Activated naive CD8-positive, alpha-beta T cell treated with anti-CD3 and anti-CD28 coated beads, Interleukin-2, amount 10 ng/mL, durations not matched to agents 7 days and 5 days (primary cell): ENCODE results near the gene GAGE10. TPM values are rescaled to one million over a fixed set of nuclear protein-coding genes. Genes with fewer than 3 reads are reported as not detected.
A peak's percentile ranks its signal among the peaks of the same experiment; 100 is the strongest.

ENCODE experiments used
- ATAC-seq: fragments of 150-1000 bp; cut with Tn5 transposase; one replicate; pipeline ENCODE4 v1.10.0; 2021; ENCODE audit warnings: low read depth, moderate library complexity
- POLR2A ChIA-PET: fragments of 350-600 bp; sonication (Branson Sonifier 250); formaldehyde crosslinking; loops from one replicate; lab custom pipeline; 2021; ENCODE audit warnings: antibody characterized with exemption; lab: Charles Lee
- DNase-seq: peaks from one replicate; pipeline ENCODE4 v3.0.0; 2021
- H3K27ac Mint-ChIP-seq: one replicate; pipeline ENCODE4 v1.8.0; 2022; ENCODE audit warnings: mild to moderate bottlenecking, mixed read lengths
- H3K27me3 Mint-ChIP-seq: one replicate; pipeline ENCODE4 v1.8.0; 2022; ENCODE audit warnings: mild to moderate bottlenecking, moderate library complexity, mixed read lengths
- H3K36me3 Mint-ChIP-seq: one replicate; pipeline ENCODE4 v1.8.0; 2021; ENCODE audit warnings: mild to moderate bottlenecking, mixed read lengths
- H3K4me1 Mint-ChIP-seq: one replicate; pipeline ENCODE4 v1.8.0; 2021; ENCODE audit warnings: mixed read lengths
- H3K4me3 Mint-ChIP-seq: one replicate; pipeline ENCODE4 v1.8.0; 2022; ENCODE audit warnings: mild to moderate bottlenecking, moderate library complexity, mixed read lengths
- H3K9me3 Mint-ChIP-seq: one replicate; pipeline ENCODE4 v1.8.0; 2021; ENCODE audit warnings: mixed read lengths
- total RNA-seq, 2 experiments: library from RNA; stranded (reverse); gene quantifications; one replicate each; pipeline ENCODE4 v1.2.3, GENCODE V29; 2021

Gene GAGE10
- total RNA-seq, 2 experiments from 2014 or later: not detected

DNA sequence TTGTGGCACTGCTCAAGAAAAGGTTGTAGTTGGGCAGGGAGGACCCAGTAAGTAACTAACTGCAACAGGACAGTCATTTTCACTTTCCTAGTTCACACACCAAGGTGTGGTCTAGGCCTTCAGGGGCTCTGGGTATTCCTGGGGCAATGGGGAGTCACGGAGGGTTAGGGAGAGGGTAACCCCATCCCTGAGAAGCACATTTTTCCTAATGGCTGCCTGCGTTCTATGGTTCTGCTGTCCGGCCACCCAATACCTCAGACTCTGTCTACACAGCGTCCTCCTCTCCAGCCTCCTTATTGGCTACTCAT is 34.8 kb upstream of the GAGE10 start:
- POLR2A ChIA-PET: interaction anchor here (0.6 to 2.2 kb wide), 14 partner anchors 11 to 467 kb away, joined by 3 to 14 read pairs (median 4); partner anchors contain the start of genes CCDC22, HDAC6 and PLP2
- H3K4me1 Mint-ChIP-seq: peaks cover 33% of the 10 kb centered on the region
- DNase-seq (no peak), ATAC-seq (no peak)
- H3K4me3 Mint-ChIP-seq: peak overlapping the region; percentile 92
- H3K9me3 Mint-ChIP-seq: no peaks in the 10 kb centered on the region
- peak overlapping the region; percentile 96 for H3K27ac Mint-ChIP-seq
- no peaks in the 10 kb centered on the region for H3K27me3 Mint-ChIP-seq
- H3K36me3 Mint-ChIP-seq: peaks cover 5% of the 10 kb centered on the region

DNA sequence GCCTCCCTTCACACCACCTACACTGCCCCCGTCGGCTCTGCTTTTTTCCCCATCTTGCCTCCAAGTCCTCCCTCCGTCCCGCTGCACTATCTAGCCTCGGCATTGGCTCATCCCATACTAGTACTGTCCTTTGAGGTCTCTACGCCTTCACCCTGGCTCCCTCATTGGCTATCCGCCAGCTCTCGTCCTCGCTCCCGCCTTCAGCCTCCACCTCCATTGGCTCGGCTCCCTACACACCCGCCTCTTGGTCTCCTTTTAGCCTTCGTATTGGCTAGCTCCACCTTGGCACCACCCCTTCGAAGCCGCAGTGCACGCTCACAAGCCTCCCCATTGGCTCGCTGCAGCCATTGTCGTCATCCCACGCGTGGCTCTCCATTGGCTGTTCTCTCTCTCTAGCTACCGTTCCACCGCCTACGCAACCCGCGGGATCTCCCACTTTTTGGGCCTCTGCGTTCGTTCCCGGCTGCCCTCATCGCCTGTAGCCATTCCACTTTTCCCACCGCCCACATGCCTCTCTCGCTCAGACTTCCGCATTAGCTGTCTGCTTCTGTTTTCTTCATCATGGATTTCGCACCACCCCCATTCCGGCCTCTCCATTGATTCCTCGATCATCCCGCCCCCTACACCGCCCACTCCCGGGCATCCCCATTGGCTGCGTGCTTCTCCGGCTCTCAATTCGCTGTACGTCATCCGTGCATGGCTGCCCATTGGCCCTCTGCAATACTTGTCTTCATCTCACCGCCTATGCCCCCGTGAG is 34.3 kb upstream of the GAGE10 start:
- H3K4me3 Mint-ChIP-seq: peak overlapping the region; percentile 92
- no peaks in the 10 kb centered on the region for H3K27me3 Mint-ChIP-seq
- POLR2A ChIA-PET: interaction anchor here (0.6 to 2.2 kb wide), 14 partner anchors 11 to 468 kb away, joined by 3 to 14 read pairs (median 4); partner anchors contain the start of genes CCDC22, HDAC6 and PLP2
- H3K27ac Mint-ChIP-seq: peak overlapping the region; percentile 96
- DNase-seq (peak; percentile 84), ATAC-seq (peak; percentile 82)
- H3K9me3 Mint-ChIP-seq: no peaks in the 10 kb centered on the region
- peaks cover 33% of the 10 kb centered on the region for H3K4me1 Mint-ChIP-seq
- peaks cover 5% of the 10 kb centered on the region for H3K36me3 Mint-ChIP-seq

DNA sequence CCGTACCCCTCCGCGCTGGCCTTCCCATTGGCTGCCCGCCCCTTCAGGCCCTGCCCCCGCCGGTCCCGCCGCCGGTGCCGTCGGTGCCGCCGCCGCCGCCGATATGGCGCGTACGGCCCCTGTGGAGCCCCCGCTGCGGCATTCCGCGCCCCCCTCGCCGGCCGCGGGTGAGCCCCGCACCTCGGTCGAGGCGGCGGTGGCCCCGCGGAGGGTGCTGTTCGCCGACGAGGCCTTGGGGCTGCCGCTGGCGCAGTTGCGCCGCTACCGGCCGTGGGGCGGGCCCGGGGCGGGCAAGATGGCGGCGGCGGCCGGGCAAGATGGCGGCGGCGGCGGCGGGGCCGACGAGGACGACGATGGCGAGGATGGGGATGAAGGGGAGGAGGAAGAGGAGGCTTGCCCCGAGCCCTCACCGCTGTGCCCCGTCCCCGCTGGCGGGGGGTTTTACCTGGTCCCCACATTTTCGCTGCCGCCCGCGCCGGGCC is 33.6 kb upstream of the GAGE10 start, which contains the start of gene PPP1R3F:
Gene PPP1R3F, plus strand, starts transcription at position 27 of the 482 bp plus-strand sequence. Its CDS starts 77 bp downstream, at position 104.
- H3K9me3 Mint-ChIP-seq: no peaks in the 10 kb centered on the region
- H3K27me3 Mint-ChIP-seq: no peaks in the 10 kb centered on the region
- peak within 1 kb of the TSS; percentile 96 for H3K27ac Mint-ChIP-seq
- peaks cover 37% of the 10 kb centered on the region for H3K4me1 Mint-ChIP-seq
- no peak for DNase-seq
- POLR2A ChIA-PET: interaction anchor here (0.8 to 2.2 kb wide), 8 partner anchors 11 to 468 kb away, joined by 3 to 14 read pairs (median 6); partner anchors contain the start of genes CCDC22 and HDAC6
- H3K4me3 Mint-ChIP-seq: peak within 1 kb of the TSS; percentile 92
- peak; percentile 4 for ATAC-seq
- H3K36me3 Mint-ChIP-seq: peaks cover 7% of the 10 kb centered on the region

DNA sequence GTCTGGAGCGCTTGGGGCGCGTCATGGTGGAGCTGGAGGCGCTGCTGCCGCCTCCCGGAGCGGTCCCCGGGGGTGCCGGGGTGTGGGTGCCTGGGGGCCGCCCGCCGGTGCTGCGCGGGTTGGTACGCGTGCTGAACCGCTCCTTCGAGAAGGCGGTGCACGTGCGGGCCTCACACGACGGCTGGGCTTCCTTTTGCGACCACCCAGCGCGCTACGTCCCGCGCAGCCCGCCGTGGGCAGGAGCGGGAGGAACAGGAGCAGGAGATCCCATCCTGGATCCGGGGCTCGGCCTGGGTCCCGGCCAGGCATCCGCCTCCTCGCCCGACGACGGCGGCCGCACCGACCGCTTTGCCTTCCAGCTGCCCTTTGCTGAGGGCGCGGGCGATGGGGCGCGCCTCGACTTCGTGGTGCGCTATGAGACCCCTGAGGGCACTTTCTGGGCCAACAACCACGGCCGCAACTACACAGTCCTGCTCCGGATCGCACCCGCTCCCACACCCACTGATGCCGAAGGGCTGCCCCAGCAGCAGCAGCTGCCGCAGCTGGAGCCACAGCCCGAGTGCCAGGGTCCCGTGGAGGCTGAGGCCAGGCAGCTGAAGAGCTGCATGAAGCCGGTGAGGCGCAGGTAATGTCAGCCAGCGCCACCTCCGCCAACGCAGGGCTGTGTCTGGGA is 33.1 kb upstream of the GAGE10 start:
- ATAC-seq (no peak), DNase-seq (no peak)
- Mint-ChIP-seq H3K4me1 (peaks cover 41% of the 10 kb centered on the region), H3K4me3 (peak overlapping the region; percentile 84), H3K27ac (peak overlapping the region; percentile 85), H3K27me3 (no peaks in the 10 kb centered on the region), H3K36me3 (peaks cover 12% of the 10 kb centered on the region), H3K9me3 (no peaks in the 10 kb centered on the region)
- POLR2A ChIA-PET: interaction anchor here (0.8 to 2.2 kb wide), 3 partner anchors 35 to 469 kb away, joined by 3 to 5 read pairs (median 4); partner anchors contain the start of genes CCDC22 and HDAC6

DNA sequence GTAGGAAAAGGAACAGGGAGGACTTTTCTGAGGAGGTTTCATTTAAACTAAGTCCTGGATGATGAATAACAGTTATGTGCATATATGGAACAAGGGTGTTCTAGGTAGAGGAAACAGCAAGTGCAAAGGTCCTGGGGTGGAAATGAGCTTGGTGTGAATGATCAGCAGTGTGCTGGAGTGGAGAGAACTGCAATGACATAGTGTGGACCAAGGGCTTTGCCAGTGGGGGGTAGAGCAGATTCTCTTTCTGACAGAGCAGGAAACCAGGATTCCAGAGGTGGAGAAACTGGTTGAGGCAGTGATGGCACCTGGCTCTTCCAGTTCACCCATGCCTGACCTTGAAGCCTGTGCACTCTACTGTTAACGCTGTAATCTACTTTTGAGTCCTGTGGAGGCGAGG is 32.1 kb upstream of the GAGE10 start:
- no peaks in the 10 kb centered on the region for H3K27me3 Mint-ChIP-seq
- peak overlapping the region; percentile 84 for H3K4me3 Mint-ChIP-seq

DNA sequence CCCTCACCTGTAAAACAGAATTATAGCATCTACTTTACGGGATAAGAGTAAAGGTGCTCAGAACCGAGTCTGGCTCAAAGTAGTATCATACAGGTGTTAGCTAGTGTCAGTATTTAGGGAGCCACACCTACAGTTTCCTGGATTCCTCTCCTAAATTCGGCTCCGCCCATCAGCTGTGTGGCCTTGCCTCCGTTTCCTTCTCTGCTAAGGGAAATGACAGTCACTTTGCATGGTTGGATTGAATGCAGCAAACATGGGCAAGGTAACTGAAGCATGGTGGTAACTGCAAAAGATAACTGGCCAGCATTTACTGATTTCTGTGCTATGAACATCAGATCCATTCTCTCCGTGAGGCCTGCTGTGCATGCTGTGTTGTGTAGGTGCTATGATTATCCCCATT is 31.0 kb upstream of the GAGE10 start:
- H3K27me3 Mint-ChIP-seq: no peaks in the 10 kb centered on the region
- ATAC-seq (no peak), DNase-seq (no peak)
- no peaks in the 10 kb centered on the region for H3K9me3 Mint-ChIP-seq
- H3K4me1 Mint-ChIP-seq: peaks cover 52% of the 10 kb centered on the region
- POLR2A ChIA-PET: interaction anchor here (1.0 to 2.7 kb wide), 6 partner anchors 10 to 106 kb away, joined by 4 to 19 read pairs (median 5); no protein-coding TSS in a partner anchor
- peak overlapping the region; percentile 84 for H3K4me3 Mint-ChIP-seq
- peaks cover 21% of the 10 kb centered on the region for H3K36me3 Mint-ChIP-seq
- peak overlapping the region; percentile 85 for H3K27ac Mint-ChIP-seq

More for the DNA sequence above, 32.1 kb upstream of the GAGE10 start:
- Mint-ChIP-seq H3K27ac (peak overlapping the region; percentile 85), H3K9me3 (no peaks in the 10 kb centered on the region), H3K36me3 (peaks cover 16% of the 10 kb centered on the region), H3K4me1 (peaks cover 48% of the 10 kb centered on the region)
- DNase-seq (no peak), ATAC-seq (no peak)
- POLR2A ChIA-PET: no interaction called here

DNA sequence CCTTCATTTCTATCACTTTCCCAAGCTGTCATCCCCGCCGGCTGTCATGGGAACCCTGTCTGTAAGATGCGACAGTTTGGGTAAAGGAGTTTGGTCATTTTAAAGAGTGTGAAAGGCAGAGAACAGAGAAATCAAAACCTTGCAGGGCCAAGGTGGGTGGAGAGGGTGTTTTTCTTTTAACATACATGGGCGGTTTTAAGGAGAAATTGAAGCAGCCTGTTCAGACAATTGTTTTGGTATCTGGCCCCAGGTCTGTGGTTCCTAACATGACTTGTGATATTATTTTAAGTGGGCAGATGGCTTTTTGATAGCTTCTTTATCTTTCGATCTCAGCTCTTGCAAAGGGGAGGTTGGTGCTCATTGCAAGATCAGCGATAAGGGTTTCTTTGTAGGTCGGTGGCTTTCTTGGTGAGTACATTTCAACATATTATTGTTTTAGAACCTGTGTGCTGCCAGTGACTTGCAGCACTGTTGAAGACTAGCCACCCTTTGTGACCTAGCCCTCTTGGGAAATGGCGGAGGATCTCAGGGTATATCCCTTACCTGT is 30.2 kb upstream of the GAGE10 start:
- no peaks in the 10 kb centered on the region for H3K9me3 Mint-ChIP-seq
- H3K36me3 Mint-ChIP-seq: peaks cover 25% of the 10 kb centered on the region
- POLR2A ChIA-PET: interaction anchor here (0.7 to 2.7 kb wide), 9 partner anchors 9 to 106 kb away, joined by 3 to 19 read pairs (median 4); partner anchors contain the start of gene CCDC22
- H3K4me1 Mint-ChIP-seq: peaks cover 54% of the 10 kb centered on the region
- DNase-seq: no peak
- peak overlapping the region; percentile 85 for H3K27ac Mint-ChIP-seq
- peak overlapping the region; percentile 84 for H3K4me3 Mint-ChIP-seq
- H3K27me3 Mint-ChIP-seq: no peaks in the 10 kb centered on the region
- ATAC-seq: peak; percentile 9

DNA sequence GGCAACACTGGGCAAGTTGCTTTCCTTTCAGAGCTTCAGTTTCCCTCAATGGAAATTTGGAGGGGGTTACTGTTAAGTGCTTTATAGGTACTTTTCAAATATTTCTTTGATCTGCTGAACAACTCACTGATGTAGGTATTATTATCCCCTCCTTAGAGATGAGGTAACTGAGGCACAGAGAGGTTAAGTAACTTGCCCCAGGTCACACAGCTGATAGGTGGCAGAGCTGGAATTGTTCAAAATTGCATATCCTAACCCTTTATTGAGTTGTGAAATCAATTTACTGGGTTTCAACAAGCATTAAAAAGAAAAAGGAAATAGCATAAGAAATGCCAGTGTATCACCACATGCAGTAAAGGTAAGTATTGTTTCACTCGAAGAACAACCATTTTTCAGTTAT is 27.2 kb upstream of the GAGE10 start:
- Mint-ChIP-seq H3K4me3 (no peak overlapping the region), H3K27me3 (no peaks in the 10 kb centered on the region), H3K36me3 (peaks cover 26% of the 10 kb centered on the region), H3K27ac (peak overlapping the region; percentile 96), H3K9me3 (no peaks in the 10 kb centered on the region), H3K4me1 (peaks cover 58% of the 10 kb centered on the region)
- ATAC-seq (no peak), DNase-seq (no peak)
- POLR2A ChIA-PET: interaction anchor here (2.8 kb wide), 1 partner anchor 11 kb away, joined by 13 read pairs; no protein-coding TSS in a partner anchor

DNA sequence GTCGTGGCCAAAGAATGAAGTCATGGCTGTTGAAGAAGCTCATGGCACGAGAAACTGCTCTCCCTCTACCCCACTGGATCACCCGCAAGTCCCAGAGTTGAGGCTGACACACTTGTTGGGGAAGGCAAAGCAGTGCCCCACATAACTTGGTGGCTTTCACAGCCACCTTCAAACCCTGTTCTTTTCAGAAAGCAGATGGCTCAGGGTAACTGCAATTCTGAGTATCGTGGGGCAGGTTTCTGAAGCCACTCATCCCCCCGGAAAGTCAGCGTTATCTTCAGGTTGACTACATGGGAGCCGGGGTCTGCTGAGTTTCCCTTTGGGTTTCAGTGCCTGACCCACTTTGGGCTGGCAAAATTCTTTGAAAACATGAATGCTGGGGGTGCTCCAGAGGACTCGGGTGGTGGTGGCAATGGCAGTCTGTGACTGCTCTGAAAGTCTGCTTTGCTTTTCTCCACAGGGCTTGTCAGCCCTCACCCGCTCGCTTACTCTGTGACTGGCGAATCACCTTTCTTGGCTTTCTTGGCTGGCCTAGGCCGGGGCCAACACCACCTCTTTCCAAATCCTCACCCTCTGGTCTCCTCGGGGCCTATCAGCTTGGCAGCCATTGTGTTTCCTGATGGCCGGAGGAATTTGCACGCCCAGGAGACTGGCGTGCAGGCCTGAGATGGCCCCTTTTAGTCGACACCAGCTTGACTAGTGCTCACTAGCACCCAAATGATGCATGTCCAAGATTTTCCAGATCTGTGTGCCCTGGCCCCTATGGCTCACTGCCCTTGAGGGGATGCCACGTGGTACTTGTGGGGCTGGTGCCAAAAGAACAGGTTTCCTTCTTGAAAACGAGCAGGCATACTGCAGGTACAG is 26.5 kb upstream of the GAGE10 start:
- Mint-ChIP-seq H3K9me3 (no peaks in the 10 kb centered on the region), H3K4me1 (peaks cover 56% of the 10 kb centered on the region), H3K27me3 (no peaks in the 10 kb centered on the region), H3K27ac (peak overlapping the region; percentile 96), H3K36me3 (peaks cover 26% of the 10 kb centered on the region), H3K4me3 (peak overlapping the region; percentile 71)
- DNase-seq (peak; percentile 31), ATAC-seq (no peak)
- POLR2A ChIA-PET: interaction anchor here (1.1 to 2.8 kb wide), 2 partner anchors 10 to 33 kb away, joined by 3 to 13 read pairs; no protein-coding TSS in a partner anchor

DNA sequence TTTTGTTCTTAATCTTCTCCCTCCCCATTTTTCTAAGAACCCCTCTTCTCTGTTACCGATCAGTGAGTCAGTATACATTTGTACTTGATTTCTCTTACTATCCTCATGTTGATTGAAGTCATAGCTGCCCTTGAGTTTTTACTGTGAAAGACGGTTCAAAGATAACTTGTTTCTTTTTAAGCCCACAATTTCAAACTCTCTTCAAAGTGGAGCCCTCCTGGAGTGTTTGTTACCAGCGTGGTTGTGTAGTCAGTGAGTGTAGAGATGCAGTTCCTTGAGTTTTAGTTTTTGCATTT is 26.0 kb upstream of the GAGE10 start:
- DNase-seq: no peak
- peak overlapping the region; percentile 96 for H3K27ac Mint-ChIP-seq
- H3K9me3 Mint-ChIP-seq: no peaks in the 10 kb centered on the region
- H3K36me3 Mint-ChIP-seq: peaks cover 27% of the 10 kb centered on the region
- H3K27me3 Mint-ChIP-seq: no peaks in the 10 kb centered on the region
- POLR2A ChIA-PET: interaction anchor here (1.1 to 2.8 kb wide), 2 partner anchors 9 to 32 kb away, joined by 3 to 13 read pairs; no protein-coding TSS in a partner anchor
- no peak for ATAC-seq
- peak overlapping the region; percentile 71 for H3K4me3 Mint-ChIP-seq
- peaks cover 56% of the 10 kb centered on the region for H3K4me1 Mint-ChIP-seq

DNA sequence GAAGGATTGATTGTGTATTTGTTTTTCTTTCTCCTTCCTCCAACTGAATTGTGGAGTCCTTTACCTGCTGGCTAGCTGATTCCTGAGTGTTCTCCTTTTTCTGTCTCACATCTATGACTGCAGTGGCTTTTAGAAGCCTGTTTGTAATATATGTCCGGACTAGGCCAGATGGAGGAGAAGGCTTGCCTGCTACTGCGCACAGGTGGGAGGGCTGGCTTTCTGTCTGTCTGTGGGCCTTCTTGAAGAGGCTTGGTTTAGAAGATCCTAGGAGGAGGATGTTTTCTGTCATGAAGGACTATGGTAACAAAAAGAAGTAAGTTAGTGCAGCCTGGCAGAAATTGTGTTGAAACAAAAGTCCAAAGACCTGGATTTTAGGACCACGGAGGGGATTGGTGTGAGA is 25.4 kb upstream of the GAGE10 start:
- peak overlapping the region; percentile 71 for H3K4me3 Mint-ChIP-seq
- DNase-seq (no peak), ATAC-seq (no peak)
- peaks cover 30% of the 10 kb centered on the region for H3K36me3 Mint-ChIP-seq
- H3K27me3 Mint-ChIP-seq: no peaks in the 10 kb centered on the region
- peak overlapping the region; percentile 96 for H3K27ac Mint-ChIP-seq
- H3K4me1 Mint-ChIP-seq: peaks cover 55% of the 10 kb centered on the region
- H3K9me3 Mint-ChIP-seq: no peaks in the 10 kb centered on the region
- POLR2A ChIA-PET: interaction anchor here (1.1 kb wide), 1 partner anchor 32 kb away, joined by 3 read pairs; no protein-coding TSS in a partner anchor

DNA sequence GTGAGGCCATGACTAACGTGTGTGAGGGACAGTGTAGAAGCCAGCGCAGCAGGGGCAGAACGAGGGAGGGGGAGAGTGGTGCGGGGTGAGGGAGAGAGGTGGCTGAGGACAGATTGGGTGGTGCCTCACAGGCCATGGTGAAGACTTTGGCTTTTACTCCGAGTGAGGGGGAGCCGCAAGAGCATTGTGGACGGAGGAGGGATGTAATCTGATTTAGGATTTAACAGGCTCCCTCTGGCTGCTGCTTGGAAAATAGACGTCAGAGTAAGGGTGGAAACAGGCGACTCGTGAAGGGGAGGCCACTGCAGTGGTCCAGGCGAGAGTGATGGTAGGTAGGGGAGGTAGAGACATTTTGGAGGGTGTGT is 20.8 kb upstream of the GAGE10 start:
- no peak for ATAC-seq

More for the DNA sequence above, 20.8 kb upstream of the GAGE10 start:
- POLR2A ChIA-PET: interaction anchor here (0.5 to 1.0 kb wide), 2 partner anchors 9 to 15 kb away, joined by 4 read pairs; no protein-coding TSS in a partner anchor
- no peak for DNase-seq
- Mint-ChIP-seq H3K27ac (no peak overlapping the region), H3K9me3 (no peaks in the 10 kb centered on the region), H3K36me3 (peaks cover 16% of the 10 kb centered on the region), H3K4me1 (peaks cover 26% of the 10 kb centered on the region), H3K4me3 (no peak overlapping the region), H3K27me3 (no peaks in the 10 kb centered on the region)
